Esophagus (tissue), 2 donors: Measurements from ENCODE around the gene GPR55. TPM values are rescaled to one million over a fixed set of nuclear protein-coding genes. Genes with fewer than 3 reads are reported as not detected.

Source experiments
- H3K27ac ChIP-seq, 2 donors: one replicate each; pipeline ENCODE4 v1.5.1; 2013; ENCODE audit warnings: low read depth in 2 of 2, mild to moderate bottlenecking in 2 of 2, inconsistent platforms in 1 of 2, low read length in 1 of 2, moderate library complexity in 1 of 2
- H3K27me3 ChIP-seq, 2 donors: one replicate each; pipeline ENCODE4 v1.6.1; 2013; ENCODE audit warnings: low read length in 2 of 2, control low read depth in 1 of 2, mild to moderate bottlenecking in 1 of 2; ENCODE audit not compliant: insufficient read depth in 2 of 2, control insufficient read depth in 1 of 2
- H3K36me3 ChIP-seq, 2 donors: one replicate each; pipeline ENCODE4 v1.6.1; 2013; ENCODE audit warnings: low read length in 1 of 2; ENCODE audit not compliant: control insufficient read depth in 2 of 2, insufficient read depth in 2 of 2
- H3K4me1 ChIP-seq, 2 donors: one replicate each; pipeline ENCODE4 v1.6.1; 2013; ENCODE audit warnings: low read length in 1 of 2; ENCODE audit not compliant: control insufficient read depth in 2 of 2, insufficient read depth in 2 of 2
- H3K4me3 ChIP-seq, 2 donors: one replicate each; pipeline ENCODE4 v1.5.1; 2013; ENCODE audit warnings: low read length in 2 of 2, mild to moderate bottlenecking in 2 of 2, low read depth in 1 of 2, moderate library complexity in 1 of 2
- H3K9me3 ChIP-seq, 2 donors: one replicate each; pipeline ENCODE4 v1.6.1; 2013; ENCODE audit warnings: mild to moderate bottlenecking in 2 of 2, low read depth in 1 of 2, low read length in 1 of 2, moderate library complexity in 1 of 2; ENCODE audit not compliant: control insufficient read depth in 2 of 2, insufficient read depth in 1 of 2
- WGBS, 2 donors: extraction: QIAGEN DNeasy Blood & Tissue Kit; methylation state at CpG; one replicate each; pipeline ENCODE4 v1.1.7; 2013; 5-methylcytosine and 5-hydroxymethylcytosine counted together
- polyA plus RNA-seq, 2 donors: library from polyadenylated mRNA; stranded (reverse); fragments of 200-250 nt; gene quantifications; one replicate each; pipeline ENCODE4 v1.2.3, GENCODE V29; 2013
- donor health status: healthy with polysubstance abuse.
- donor health status: Bipolar disorder and iron deficiency.

Gene GPR55
- polyA plus RNA-seq, 2 donors, result 0.28 to 0.88 TPM

- Histone ChIP-seq H3K36me3 (no peaks in the 10 kb centered on the region), H3K27ac (no peak overlapping the region), H3K4me3 (no peak overlapping the region), H3K9me3 (no peaks in the 10 kb centered on the region), H3K4me1 (peaks cover 5 to 12% of the 10 kb centered on the region in 2 donors), H3K27me3 (no peaks in the 10 kb centered on the region)
- 79 to 88% methylated on average over 17 of the region's 17 CpGs for WGBS, 2 donors
Observed at GRCh38 chr2:230871361-230872150, 53.5 kb downstream of the GPR55 start.

GRCh38 chr2:230870544-230871360 is 54.3 kb downstream of the GPR55 start:
- H3K36me3 ChIP-seq, result no peaks in the 10 kb centered on the region
- H3K4me3 ChIP-seq, result no peak overlapping the region
- peak overlapping the region; percentile 37 to 43 for H3K27ac ChIP-seq
- peaks cover 5 to 12% of the 10 kb centered on the region in 2 donors for H3K4me1 ChIP-seq
- no peaks in the 10 kb centered on the region for H3K27me3 ChIP-seq
- WGBS, 2 donors, result 40 to 47% methylated on average over 18 of the region's 18 CpGs
- no peaks in the 10 kb centered on the region for H3K9me3 ChIP-seq

GRCh38 chr2:230869914-230870543 is 55.0 kb downstream of the GPR55 start:
- no peaks in the 10 kb centered on the region for H3K36me3 ChIP-seq
- no peak overlapping the region for H3K4me3 ChIP-seq
- H3K27me3 ChIP-seq, result no peaks in the 10 kb centered on the region
- peaks cover 5 to 15% of the 10 kb centered on the region in 2 donors for H3K4me1 ChIP-seq
- no peaks in the 10 kb centered on the region for H3K9me3 ChIP-seq
- peak overlapping the region in 1 of 2 donors; percentile 43 for H3K27ac ChIP-seq
- 72 to 75% methylated on average over 11 of the region's 11 CpGs for WGBS, 2 donors

- Histone ChIP-seq H3K9me3 (no peaks in the 10 kb centered on the region), H3K27ac (peak overlapping the region; percentile 9 to 20), H3K36me3 (no peaks in the 10 kb centered on the region), H3K4me3 (no peak overlapping the region), H3K4me1 (peaks cover 7 to 17% of the 10 kb centered on the region in 2 donors), H3K27me3 (no peaks in the 10 kb centered on the region)
- WGBS, 2 donors, result 76 to 81% methylated on average over 19 of the region's 19 CpGs
Observed at GRCh38 chr2:230868947-230869913, 55.8 kb downstream of the GPR55 start.

GRCh38 chr2:230868161-230868946 is 56.7 kb downstream of the GPR55 start:
- no peaks in the 10 kb centered on the region for H3K36me3 ChIP-seq
- H3K4me3 ChIP-seq, result no peak overlapping the region
- no peaks in the 10 kb centered on the region for H3K9me3 ChIP-seq
- H3K27ac ChIP-seq, result peak overlapping the region; percentile 4 to 20
- H3K27me3 ChIP-seq, result no peaks in the 10 kb centered on the region
- 75 to 77% methylated on average over 15 of the region's 15 CpGs for WGBS, 2 donors
- H3K4me1 ChIP-seq, result peaks cover 8 to 20% of the 10 kb centered on the region in 2 donors

- no peaks in the 10 kb centered on the region for H3K36me3 ChIP-seq
- H3K9me3 ChIP-seq, result no peaks in the 10 kb centered on the region
- no peaks in the 10 kb centered on the region for H3K27me3 ChIP-seq
- peaks cover 8 to 20% of the 10 kb centered on the region in 2 donors for H3K4me1 ChIP-seq
- no peak overlapping the region for H3K4me3 ChIP-seq
- peak overlapping the region in 1 of 2 donors; percentile 50 for H3K27ac ChIP-seq
- WGBS, 2 donors, result 30% methylated on average over 13 of the region's 13 CpGs
Observed at GRCh38 chr2:230866756-230867523, 58.1 kb downstream of the GPR55 start.

- H3K9me3 ChIP-seq, result no peaks in the 10 kb centered on the region
- 14 to 17% methylated on average over 28 to 35 of the region's 35 CpGs for WGBS, 2 donors
- peak overlapping the region in 1 of 2 donors; percentile 59 for H3K4me3 ChIP-seq
- peak overlapping the region in 1 of 2 donors; percentile 28 for H3K27ac ChIP-seq
- H3K36me3 ChIP-seq, result no peaks in the 10 kb centered on the region
- H3K4me1 ChIP-seq, result peaks cover 8 to 15% of the 10 kb centered on the region in 2 donors
- no peaks in the 10 kb centered on the region for H3K27me3 ChIP-seq
Observed at GRCh38 chr2:230865766-230866755, 59.0 kb downstream of the GPR55 start.
